GM20431 (cell line): ENCODE results near the gene INMT.
"Not testable (repeated sequence)": the region's sequence is repeated elsewhere in the genome, so short reads cannot be mapped to it uniquely, and the experiment has no call there.

Source experiments
- in situ Hi-C: fragments of 300-500 bp; cut with MseI, MboI; formaldehyde crosslinking; loops from one replicate; pipeline ENCODE4 v1.15.0; 2020; ENCODE audit warnings: low sequenced_read_pairs; ENCODE audit not compliant: unreplicated experiment

INMT gene

DNA sequence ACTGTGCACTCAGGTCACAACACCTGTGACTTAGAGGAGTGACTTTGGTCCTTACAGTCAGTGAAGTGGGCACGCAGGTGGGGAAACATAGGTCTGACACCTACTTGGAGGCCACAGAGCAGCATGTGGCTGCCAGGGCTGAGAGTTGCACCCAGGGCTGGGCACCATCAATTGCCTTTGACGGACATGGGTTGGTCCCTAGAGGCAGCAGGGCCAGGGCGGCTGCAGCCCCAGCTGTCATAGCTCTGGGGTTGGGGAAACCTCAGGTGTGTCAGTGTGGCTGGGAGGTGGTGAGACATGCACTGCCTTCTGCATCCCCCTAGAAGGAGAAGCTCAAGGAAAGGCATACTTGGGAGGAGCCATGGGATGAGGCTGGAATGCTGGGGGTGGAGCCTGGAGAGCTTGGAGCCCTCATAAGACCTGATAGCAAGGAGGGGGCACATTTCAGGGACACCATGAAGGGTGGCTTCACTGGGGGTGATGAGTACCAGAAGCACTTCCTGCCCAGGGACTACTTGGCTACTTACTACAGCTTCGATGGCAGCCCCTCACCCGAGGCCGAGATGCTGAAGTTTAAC lies at the start of gene INMT:
Gene INMT (plus strand): TSS at position 440 of the 578 bp plus-strand sequence. CDS start 16 bp downstream, at position 456.
- in situ Hi-C loops: no loop called here

DNA sequence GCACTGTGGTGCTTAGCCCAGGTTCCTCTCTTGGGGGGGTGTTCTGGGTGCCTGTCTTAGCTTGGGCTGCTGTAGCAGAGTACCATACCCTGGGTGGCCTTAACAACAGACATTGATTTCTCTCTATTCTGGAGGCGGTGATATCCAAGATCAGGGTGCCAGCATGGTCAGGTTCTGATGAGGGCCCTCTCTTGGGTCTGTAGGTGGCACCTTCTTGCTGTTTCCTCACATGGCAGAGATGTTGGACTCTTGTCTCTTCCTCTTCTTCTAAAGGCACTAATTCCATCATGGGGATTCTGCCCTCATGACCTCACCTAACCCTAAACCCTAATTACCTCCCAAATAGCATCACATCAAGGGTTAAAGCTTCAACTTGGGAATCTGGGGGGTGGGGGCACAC lies 49.7 kb upstream of the INMT start:
- in situ Hi-C loops: no loop called here

DNA sequence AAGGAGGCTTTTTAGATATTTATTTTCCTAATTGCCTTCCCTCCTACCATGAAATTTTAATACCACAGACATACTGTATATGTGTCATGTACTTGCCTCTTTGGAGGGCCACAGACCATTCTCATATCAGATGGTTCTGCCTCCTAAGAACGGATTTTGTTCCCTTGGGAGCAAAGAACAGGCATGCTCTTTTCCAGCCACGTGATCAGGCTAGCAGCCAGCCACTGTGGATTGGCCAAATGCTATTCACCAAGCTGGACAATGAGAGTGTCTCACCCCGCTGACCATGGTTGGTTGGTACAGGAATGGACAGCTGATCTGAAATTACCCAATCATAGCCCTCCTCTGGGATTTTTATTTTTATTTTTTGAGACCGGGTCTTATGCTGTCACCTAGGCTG lies 48.2 kb upstream of the INMT start:
- in situ Hi-C loops: no loop called here

DNA sequence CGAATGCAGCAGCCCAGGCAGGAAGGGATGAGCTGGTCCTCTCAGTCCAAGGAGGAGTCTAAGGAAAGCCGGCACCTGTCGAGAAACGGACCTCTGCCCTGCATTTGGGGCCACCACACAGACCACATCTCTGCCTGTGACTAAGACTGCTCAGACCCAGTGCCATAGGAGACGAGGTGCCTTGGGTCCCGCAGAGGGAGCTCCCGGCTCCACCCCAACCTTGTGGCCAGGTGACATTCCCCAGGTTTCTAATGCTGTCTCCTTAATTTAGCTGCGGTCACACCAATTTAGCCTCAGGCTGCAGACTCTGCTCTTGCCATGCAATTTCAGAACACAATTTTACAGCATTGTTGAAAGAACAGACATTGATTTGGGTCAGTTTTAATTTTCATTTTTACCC lies 46.9 kb upstream of the INMT start:
- in situ Hi-C loops: no loop called here

DNA sequence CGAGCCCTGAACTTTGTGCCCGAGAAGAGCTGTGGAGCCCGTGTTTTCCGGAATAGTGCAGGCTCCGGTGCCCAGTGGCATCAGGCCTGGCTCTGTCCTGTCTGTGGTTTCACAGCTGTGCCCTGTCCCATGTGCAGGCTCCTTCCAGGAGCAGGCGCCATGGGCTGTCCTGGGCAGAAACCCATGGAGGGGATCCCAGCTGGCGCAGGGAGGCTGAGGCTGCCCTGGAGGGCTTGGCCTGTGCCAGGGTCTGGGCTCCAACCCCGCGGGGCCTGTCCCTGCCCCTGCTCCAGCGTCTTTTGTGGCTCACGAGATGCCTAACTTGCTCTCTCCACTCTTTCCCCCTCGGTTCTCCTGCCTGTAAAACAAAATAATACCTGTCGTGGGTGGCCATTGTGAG lies 46.3 kb upstream of the INMT start:
- in situ Hi-C loops: no loop called here

DNA sequence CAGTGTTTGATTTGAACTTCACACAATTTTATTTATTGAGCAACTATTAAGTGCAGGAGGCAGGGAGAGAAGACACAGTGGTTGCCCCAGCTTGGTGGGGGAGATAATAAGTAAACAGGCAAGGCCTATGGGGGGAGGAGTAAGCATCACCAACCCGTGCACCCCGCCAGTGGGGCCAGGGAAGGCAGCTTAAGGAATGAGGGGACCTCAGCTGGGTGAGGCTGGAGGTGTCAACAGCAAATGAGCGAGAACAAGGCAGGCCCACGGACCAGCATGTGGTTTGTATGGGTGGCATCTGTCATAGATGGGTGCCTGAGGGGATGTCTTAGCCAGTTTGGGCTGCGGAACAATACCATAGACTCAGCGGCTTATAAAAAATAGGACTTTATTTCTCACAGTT lies 45.6 kb upstream of the INMT start:
- in situ Hi-C loops: no loop called here

DNA sequence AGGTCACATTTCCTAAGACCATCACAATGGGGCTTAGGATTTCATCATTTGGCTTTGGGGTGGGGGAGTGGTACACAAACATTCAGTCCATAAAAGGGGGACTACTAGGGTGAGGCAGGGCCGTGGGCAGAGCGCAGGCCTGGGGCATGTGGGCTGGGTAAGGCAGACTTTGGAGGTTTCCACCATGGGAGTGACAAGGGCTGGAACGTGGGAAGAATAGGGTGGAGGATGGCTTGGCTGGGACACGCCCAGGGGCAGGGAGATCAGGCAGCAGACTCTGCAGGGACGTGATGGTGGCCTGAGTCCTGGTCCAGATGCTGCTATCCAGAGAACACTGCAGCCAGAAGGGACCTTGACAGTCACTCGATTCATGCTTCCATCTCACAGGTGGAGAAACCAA lies 45.0 kb upstream of the INMT start:
- in situ Hi-C loops: no loop called here

DNA sequence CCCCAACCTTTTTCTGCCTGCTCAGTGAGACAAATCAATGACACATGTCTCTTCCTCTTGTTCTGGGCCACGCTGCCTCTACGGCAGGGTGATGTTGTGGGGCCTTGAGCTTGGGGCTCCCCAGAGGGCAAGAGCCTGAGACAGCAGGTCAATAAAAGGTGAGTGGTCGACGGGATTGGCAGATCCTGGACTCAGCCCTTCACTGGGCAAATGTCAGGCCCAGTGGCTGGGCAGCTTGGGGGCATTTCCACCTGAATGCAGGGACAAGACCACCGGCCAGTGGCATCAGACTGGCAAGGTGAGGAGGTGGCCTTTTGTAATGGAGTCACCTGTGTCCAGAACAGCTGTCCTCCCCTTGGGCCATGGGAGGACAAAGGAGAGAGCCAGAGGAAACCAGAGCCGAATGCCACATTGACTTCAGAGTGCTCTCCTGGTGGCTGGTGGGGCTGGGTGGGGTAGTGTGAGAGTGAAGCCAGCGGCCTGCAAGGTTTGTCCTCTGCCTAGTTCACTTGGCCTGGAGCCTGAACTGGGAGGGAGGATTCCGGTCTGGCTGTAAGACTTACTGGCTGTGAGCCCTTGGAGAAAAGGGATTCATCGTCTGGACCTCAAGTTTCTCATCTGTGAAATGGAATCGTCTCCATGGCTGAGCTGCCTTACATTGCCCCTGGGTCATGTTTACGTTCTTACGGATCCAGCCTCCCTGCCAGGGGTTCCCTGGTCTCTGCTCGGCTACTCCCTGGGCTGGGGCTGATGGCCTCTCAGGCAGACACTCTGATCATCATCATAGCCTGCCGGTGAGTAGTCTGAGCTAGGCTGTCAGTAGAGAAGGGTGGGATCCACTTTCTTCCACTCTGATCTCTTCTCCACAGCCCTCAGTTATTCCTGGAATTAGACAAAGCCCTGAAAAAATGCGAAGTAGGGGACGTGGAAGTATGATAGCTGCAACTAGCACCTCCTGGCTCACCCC lies 44.3 kb upstream of the INMT start:
- in situ Hi-C loops: no loop called here

DNA sequence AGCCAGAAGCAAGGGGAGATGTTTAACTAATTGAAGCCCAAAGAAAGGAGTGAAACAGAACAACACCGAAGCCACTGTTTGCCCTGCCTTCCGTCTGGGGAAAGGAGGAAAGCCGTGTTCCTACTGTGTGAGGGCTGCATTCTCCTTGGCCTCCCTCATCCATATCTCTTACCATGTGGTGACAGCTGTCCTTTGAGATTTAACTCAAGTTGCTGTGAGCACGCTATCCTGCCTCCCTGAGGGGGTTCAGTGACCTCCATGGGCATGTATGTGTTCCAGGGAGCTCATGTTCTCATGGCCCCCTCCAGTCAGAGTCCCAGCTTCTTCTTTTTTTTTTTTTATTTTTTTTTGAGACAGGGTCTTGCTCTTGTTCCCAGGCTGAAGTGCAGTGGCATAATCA lies 43.5 kb upstream of the INMT start:
- in situ Hi-C loops: no loop called here

DNA sequence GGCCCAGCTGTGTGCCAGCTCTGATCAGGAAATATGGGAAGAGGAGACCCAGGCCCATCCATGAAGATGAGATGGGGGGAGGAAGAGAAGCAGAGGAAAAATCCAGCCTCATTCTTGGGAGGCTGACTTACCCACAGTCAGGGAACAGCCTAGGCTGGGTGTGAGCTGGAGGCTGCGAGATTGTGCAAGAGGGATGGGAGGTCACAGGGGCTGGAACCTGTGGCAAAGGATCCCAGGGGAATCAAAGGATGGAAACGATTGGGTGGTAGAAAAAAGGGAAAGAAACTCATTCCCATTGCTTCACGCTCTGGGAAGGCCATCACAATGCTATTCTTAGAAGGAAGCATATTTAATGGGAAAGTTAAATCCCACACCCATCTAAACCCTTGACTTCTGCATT lies 43.0 kb upstream of the INMT start:
- in situ Hi-C loops: no loop called here

DNA sequence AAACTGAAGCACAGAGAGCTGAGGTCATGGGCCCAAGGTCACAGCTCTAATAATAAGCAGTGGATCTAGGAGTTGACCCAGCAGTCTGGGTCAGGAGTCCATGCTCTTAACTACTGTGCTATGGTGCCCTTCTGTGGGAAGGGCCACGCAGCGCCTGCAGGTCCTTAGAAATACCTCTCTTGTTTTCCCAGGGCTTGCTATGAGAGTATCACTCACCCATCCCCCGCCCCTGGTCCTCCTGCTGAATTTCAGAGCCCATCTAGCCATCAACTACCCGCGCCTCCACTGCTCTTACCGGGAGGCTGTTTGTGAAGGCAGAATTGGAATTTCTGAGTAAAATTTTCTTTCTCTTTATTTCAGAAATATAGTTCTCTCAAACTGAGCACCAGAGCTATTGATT lies 42.4 kb upstream of the INMT start:
- in situ Hi-C loops: no loop called here

DNA sequence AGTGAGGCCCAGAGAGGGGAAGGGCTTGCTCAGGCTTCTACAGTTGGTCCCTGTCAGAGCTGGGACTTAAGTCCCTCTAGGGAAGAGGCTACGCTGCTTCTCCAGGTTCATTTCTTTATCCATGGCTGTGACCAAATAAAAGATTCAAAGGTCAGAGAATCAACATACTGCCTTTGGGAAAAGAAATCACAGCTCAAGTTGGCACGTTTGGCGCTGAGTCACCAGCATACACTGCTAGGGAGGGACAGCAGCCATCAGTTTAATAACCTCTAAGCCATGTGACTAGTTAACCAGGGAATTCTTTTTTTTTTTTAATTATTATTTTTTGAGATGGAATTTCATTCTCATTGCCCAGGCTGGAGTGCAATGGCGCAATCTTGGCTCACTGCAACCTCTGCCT lies 41.3 kb upstream of the INMT start:
- in situ Hi-C loops: no loop called here

DNA sequence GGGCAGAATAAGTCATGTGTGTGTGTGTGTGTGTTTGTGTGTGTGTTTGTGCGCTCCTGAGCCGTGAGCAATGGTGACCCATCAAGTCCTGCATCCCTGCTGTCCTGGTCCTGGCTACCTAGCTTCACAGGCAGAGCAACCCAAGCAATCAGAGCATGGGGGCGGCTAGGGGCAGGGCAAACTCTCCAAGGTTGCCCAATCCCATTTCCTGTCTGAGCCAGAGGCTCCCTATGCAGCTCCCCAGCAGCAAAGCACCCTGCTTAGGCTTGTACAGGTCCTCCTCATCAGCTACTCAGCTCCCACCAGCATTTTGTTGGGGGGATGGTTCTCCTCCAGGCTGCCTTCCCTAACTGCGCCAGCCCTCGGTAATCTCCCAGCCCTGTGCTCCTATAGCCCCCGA lies 38.5 kb upstream of the INMT start:
- in situ Hi-C loops: no loop called here

DNA sequence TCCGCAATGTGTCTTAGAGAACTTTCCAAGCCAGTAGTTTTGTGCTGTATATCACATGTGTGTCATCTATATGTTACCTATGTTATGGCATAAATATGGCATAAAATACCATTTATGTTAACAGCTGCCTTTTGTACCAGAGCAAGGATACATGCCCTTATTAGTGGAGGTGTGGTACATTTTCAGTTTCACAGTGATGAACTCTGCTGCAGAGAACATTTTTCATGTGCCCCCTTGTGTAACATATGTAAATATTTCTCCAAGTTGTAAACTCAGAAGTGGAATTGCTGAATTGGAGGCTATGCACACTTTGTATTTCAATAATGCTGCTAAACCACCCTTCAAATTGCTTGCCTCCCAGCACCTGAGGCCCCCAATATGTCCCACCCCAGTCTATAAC lies 37.8 kb upstream of the INMT start:
- in situ Hi-C loops: no loop called here

DNA sequence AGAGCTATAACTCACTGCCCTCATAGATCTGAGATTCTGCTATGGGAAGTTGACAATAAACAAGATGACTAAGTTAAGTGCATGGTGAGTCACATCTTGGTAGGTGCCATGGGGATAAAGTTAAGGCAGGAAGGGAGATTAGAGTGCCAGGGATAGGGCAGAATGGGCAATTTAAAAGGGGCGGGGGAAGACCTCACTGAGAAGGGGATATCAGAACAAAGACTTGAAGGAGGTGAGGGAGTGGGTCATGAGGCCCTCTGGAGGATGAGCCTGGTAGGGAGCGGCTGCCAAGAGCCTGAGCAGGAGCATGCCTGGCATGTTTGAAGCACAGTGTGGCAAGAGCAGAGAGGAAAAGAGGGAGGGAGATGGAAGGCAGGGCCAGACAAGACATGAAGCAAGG lies 34.8 kb upstream of the INMT start:
- in situ Hi-C loops: no loop called here

DNA sequence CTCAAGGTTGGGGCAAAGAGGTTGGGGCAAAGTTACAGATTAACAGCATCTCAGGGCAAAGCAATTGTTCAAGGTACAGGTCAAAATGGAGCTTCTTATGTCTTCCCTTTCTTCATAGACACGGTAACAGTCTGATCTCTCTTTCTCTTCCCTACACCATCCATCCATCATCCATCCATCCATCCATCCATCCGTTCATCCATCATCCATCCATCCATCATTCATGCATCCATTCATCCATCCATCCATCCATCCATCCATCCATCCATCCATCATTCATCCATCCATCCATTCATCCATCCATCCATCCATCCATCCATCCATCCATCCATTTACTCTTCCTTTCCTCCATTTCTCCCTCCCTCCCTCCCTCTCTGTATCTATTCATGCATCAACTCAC lies 32.5 kb upstream of the INMT start:
- in situ Hi-C loops: not testable (repeated sequence)

DNA sequence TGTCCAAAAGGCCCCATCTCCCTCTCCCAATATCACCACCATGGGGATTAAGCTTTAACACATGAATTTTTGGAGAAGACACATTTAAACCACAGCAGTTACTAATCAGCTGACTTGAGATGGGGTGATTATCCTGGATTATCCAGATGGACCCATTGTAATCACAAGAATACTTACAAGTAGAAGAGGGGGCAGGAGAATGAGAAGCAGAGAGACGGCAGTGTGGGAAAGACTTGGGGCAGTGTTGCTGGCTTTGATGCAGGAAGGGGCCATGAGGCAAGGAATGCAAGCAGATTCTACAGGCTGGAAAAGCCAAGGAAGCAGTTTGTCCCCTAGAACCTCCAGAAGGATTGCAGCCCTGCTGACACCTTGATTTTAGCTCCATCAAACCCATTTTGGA lies 30.7 kb upstream of the INMT start:
- in situ Hi-C loops: no loop called here

DNA sequence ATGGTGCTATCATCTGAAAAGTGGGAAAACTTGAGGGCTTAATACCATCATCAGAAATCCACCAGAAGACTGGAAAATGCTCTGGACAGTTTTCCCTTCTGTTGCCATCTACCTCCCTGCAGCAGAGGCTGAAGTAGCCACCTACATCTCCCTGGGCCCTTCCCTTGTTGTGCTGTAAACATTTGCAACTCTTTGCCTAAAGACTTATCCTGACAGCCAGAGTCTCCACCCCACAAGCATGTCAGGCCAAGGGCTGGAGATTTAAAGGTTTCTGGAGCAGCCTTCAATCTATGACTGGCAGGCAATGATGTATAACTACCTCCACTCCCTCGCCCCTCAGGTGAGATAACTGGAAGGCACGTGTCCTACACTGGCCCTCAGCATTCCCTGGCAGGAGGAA lies 29.7 kb upstream of the INMT start:
- in situ Hi-C loops: no loop called here

DNA sequence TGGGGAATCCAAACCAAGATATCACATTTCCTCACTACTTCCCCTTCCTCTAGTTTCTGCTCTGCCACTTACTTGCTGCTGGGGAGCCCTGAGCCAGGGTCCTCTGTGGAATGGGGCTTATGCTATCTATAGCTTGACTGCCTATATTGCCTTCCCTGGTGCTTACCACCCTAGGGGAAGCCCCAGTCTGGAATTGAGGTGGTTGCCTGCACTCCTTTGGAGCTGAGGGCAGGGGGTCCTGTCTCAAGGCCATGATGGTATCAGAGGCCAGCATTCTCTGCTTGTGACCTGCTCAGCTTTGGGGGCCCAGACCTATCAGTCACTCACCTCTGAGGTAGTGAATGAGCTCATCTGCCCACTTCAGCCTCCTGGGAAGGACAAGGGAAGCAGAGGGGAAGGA lies 29.3 kb upstream of the INMT start:
- in situ Hi-C loops: no loop called here

DNA sequence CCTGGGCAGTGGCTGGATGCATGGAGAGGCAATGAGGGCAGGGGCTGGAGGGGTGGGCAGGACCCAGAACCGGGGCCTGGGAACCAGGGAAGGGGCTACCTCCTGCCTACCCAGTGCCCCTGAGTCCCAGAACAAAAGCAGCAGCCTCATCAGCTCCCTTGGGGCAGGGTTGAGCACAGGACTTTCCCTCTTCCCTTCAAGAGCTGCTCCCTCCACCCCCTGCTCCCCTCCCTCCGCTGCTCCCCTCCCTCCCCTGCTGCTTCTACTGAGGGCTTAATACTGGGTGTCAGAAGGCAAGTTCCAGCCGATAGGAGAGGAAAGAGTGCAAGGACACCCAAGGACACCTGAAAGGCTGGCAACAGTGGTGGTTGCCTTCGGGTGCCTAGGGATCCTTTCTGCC lies 28.2 kb upstream of the INMT start:
- in situ Hi-C loops: no loop called here

DNA sequence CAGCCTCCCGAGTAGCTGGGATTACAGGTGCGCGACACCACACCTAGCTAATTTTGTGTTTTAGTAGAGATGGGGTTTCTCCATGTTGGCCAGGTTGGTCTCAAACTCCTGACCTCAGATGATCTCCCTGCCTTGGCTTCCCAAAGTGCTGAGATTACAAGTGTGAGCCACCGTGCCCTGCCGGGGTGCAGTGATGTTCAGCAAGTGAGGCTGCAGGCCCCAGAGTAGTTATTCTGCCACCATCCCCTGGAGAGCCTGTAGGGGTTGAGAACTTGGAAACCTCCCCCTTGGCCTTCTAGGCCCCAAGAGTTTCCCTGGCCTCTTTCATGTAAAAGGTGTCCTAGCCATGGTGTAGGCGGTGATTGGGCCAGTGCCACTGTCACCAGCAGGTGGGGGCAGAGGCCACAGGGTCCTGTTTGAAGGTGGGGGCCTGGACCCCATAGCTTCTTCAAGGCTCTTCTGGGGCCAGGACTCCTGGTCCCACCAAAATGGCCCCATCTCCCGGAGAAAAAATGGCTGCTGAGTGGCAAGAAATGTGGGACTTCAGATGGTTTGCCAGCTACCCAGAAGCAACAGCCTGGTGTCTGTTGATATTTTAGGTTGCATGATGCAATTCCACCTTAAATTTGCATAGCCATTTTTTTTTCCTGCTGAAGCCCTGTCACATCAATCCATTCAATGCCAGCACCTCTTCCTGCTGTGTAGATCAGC lies 25.5 kb upstream of the INMT start:
- in situ Hi-C loops: no loop called here
